NCI-H226 (cell line): ENCODE measurements around the gene NRM.
A peak's percentile ranks its signal among the peaks of the same experiment; 100 is the strongest.
"Not testable (repeated sequence)": the region's sequence is repeated elsewhere in the genome, so short reads cannot be mapped to it uniquely, and the experiment has no call there.

Experiments used
- DNase-seq: peaks from one replicate; pipeline ENCODE4 v3.0.0-alpha.2; 2015

NRM gene

GRCh38 chr6:30664994-30665767 is 25.6 kb downstream of the NRM start:
- DNase-seq: no peak

GRCh38 chr6:30657922-30658321 is 32.9 kb downstream of the NRM start:
- not testable (repeated sequence) for DNase-seq

GRCh38 chr6:30657454-30657853 is 33.3 kb downstream of the NRM start:
- DNase-seq: peak; percentile 47

- no peak for DNase-seq
These were observed 34.3 kb downstream of the NRM start for GRCh38 chr6:30656513-30656912.

- no peak for DNase-seq
These were observed 35.1 kb downstream of the NRM start for GRCh38 chr6:30655743-30656094.

- no peak for DNase-seq
These were observed 35.7 kb downstream of the NRM start for GRCh38 chr6:30654798-30655742.

- no peak for DNase-seq
These were observed 39.6 kb downstream of the NRM start for GRCh38 chr6:30651143-30651542.

- peak; percentile 52 for DNase-seq
These were observed 43.3 kb downstream of the NRM start for GRCh38 chr6:30647242-30648116.

- peak; percentile 82 for DNase-seq
These were observed 44.1 kb downstream of the NRM start, which contains the start of gene C6orf136 for GRCh38 chr6:30646450-30647241. Gene C6orf136, plus strand, starts transcription at chr6:30647133. Its CDS starts 99 bp downstream, at chr6:30647232.

GRCh38 chr6:30645989-30646388 is 44.8 kb downstream of the NRM start:
- DNase-seq: no peak

GRCh38 chr6:30644769-30645168 is 46.0 kb downstream of the NRM start:
- DNase-seq: no peak

- peak; percentile 7 for DNase-seq
These were observed 47.1 kb downstream of the NRM start for GRCh38 chr6:30643656-30644055.

GRCh38 chr6:30641048-30641447 is 49.7 kb downstream of the NRM start:
- DNase-seq: no peak

GRCh38 chr6:30640481-30640880 is 50.3 kb downstream of the NRM start:
- no peak for DNase-seq
